Measurements from ENCODE around the gene TFPI. TPM values are rescaled to one million over a fixed set of nuclear protein-coding genes. Genes with fewer than 3 reads are reported as not detected.

Gene TFPI
- total and polyA plus RNA-seq, 5 experiments from 2014 or later = not detected

DNA sequence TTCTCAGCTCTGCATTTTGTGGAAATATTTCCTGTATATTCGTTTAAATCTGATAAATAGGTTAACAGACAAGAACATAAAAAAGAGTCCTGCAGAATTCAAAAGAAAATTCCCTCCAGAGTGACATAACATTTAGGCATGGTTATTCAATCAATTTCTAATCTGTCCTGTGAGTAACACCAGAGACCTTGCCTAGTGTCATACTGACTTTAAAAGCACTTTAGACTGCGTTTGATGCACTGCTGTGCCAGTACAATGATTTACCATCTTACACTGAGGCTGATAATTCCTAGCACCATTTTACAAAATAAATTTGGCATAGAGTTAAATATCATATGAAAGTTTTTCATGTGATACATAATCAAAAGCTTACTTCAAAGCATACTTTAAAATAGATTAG is 70.7 kb downstream of the TFPI start:
- Mint-ChIP-seq H3K4me3 (no peak overlapping the region), H3K9me3 (no peaks in the 10 kb centered on the region), H3K36me3 (no peaks in the 10 kb centered on the region), H3K27me3 (no peaks in the 10 kb centered on the region), H3K4me1 (no peaks in the 10 kb centered on the region), H3K27ac (no peak overlapping the region)
- POLR2A ChIA-PET = no interaction called here
- ATAC-seq = no peak
- DNase-seq = no peak

DNA sequence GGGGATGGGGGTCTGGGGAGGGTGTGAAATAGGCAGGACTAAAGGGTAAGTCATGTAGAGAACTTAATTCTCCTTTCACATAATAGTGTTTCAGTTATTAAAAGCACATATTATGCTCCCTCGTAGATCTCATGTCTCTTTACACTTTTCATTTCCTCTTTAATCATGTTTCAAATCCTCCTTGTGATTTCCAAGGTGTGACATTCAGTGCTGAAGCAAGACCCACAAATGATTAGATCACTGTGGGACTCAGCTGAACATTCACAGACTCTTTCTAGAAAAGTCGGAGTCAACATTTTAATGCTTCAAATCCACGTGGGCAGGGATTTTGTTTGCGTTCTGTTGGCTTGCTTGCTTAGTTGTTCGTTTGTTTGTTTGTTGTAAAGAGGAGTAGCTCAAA is 71.4 kb downstream of the TFPI start:
- DNase-seq (no peak), ATAC-seq (no peak)
- Mint-ChIP-seq H3K36me3 (no peaks in the 10 kb centered on the region), H3K4me1 (no peaks in the 10 kb centered on the region), H3K9me3 (no peaks in the 10 kb centered on the region), H3K4me3 (no peak overlapping the region), H3K27ac (no peak overlapping the region), H3K27me3 (no peaks in the 10 kb centered on the region)
- POLR2A ChIA-PET = no interaction called here

DNA sequence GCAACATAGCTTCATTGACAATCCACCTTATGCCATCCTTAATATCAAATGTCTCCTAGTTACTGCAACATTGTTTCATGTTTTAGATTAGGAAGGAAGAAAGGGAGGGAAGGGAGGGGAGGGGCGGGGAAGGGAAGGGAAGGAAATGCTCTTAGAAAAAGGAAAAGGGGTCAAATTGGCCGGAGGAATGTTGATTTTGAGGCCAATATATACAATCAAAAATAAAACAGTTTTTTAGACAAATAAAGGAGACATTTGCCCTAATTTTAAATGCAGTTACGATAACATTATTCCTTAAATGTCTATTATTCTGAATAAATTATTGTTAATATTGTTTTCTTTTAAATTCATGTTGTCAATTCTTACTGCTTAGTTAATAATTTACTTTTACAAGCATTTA is 72.7 kb downstream of the TFPI start:
- H3K4me3 Mint-ChIP-seq = no peak overlapping the region
- no peaks in the 10 kb centered on the region for H3K27me3 Mint-ChIP-seq
- H3K36me3 Mint-ChIP-seq = no peaks in the 10 kb centered on the region
- no peak overlapping the region for H3K27ac Mint-ChIP-seq
- no peak for ATAC-seq
- no peak for DNase-seq
- H3K9me3 Mint-ChIP-seq = no peaks in the 10 kb centered on the region
- H3K4me1 Mint-ChIP-seq = no peaks in the 10 kb centered on the region
- POLR2A ChIA-PET = no interaction called here

DNA sequence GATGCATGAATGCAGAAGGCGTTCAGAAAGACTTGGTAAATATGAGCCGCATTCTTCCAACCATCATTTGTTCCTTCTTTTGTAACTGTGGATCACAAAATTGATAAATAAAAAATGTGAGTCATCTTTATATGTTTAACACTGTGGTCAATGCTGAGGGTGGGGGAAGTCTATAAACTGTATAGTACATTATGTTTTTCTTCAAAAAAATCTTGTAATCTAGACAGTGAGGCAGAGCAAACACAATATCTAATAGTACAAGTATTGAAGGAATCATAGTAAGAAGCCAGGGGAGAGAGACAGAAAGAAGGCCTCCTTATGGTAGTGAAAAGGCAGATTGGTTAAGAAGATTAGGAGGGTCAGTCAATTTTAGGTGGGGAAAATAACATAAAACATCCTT is 75.5 kb downstream of the TFPI start:
- no peaks in the 10 kb centered on the region for H3K9me3 Mint-ChIP-seq
- DNase-seq (no peak), ATAC-seq (no peak)
- H3K27me3 Mint-ChIP-seq = no peaks in the 10 kb centered on the region
- POLR2A ChIA-PET = no interaction called here
- H3K4me3 Mint-ChIP-seq = no peak overlapping the region
- H3K4me1 Mint-ChIP-seq = no peaks in the 10 kb centered on the region
- H3K36me3 Mint-ChIP-seq = no peaks in the 10 kb centered on the region
- no peak overlapping the region for H3K27ac Mint-ChIP-seq

DNA sequence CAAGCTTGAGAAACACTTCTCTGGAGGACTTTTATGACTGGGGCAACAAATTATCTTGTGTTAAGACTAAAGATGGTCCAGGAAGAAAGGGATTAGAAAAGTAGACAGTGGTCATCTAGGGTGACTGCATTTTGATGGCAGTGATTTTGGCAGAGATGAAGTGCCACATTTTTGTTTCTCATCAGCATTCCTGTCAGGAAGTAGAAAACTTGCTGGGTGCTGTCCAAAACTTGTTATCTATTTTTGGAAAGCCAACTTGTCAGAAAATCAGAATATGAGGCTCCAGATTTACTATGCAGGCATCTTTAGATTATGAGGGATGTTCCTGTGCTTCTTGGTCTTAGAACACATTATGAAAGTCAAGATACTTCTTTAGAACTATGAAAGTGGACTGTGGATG is 77.2 kb downstream of the TFPI start:
- H3K36me3 Mint-ChIP-seq = no peaks in the 10 kb centered on the region
- H3K27ac Mint-ChIP-seq = no peak overlapping the region
- ATAC-seq (no peak), DNase-seq (no peak)
- H3K4me1 Mint-ChIP-seq = no peaks in the 10 kb centered on the region
- no peaks in the 10 kb centered on the region for H3K9me3 Mint-ChIP-seq
- POLR2A ChIA-PET = no interaction called here
- H3K27me3 Mint-ChIP-seq = no peaks in the 10 kb centered on the region
- no peak overlapping the region for H3K4me3 Mint-ChIP-seq

DNA sequence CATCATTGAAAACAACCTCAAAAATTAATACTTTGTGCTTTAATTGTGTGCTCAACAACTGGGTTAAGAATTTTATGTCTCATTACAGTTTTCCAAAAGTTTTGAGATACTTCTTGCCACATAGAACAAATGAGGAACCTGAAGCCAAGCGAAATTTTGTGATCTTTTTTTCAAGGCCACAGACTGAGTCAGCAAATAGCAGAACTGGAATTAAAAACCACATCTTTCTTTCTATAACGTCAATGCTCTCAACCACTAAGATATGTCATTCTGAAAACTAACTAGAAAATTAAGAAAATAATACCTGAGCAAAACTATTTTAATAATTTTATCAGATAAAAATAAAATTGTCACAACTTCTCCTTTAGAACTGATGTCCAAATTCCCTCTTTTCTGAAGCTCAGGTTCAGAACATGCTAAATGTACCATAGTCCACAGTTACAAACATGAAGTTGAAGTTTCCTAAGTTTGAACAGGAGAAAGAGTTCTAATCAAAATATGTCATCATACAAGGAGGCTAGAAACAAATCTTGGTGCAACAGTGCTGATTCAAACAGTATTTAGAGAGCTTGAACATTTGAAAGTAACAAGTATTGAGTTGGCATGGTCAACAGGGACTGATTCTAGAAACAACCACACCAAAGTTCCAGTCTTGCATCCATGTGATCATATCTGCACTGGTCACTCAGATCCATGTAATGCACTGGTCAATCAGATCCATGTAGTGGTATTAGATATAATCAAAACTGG is 78.6 kb downstream of the TFPI start:
- Mint-ChIP-seq H3K4me1 (no peaks in the 10 kb centered on the region), H3K9me3 (no peaks in the 10 kb centered on the region), H3K27me3 (no peaks in the 10 kb centered on the region), H3K4me3 (no peak overlapping the region), H3K36me3 (no peaks in the 10 kb centered on the region), H3K27ac (no peak overlapping the region)
- POLR2A ChIA-PET = no interaction called here
- ATAC-seq (no peak), DNase-seq (no peak)

DNA sequence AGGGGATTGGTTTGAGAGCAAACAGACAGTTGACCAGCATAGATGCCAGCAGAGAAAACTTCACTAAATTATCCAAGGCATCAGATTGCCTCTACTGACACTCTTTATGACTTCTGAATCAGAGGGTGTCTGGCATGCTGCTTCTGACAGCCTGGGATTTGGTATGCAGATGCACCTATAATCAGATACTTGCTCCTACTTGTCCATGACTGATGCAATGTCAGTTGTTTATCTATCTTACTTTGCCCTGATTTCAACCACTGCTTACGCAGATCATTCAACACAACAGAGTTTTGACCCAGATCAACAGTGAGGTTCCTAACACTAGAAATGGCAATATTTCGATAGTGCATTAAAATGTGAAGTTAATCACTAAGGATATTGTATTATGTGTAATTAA is 83.5 kb downstream of the TFPI start:
- Mint-ChIP-seq H3K9me3 (no peaks in the 10 kb centered on the region), H3K4me3 (no peak overlapping the region), H3K36me3 (no peaks in the 10 kb centered on the region), H3K27ac (no peak overlapping the region), H3K27me3 (no peaks in the 10 kb centered on the region), H3K4me1 (no peaks in the 10 kb centered on the region)
- POLR2A ChIA-PET = no interaction called here
- ATAC-seq (no peak), DNase-seq (no peak)

DNA sequence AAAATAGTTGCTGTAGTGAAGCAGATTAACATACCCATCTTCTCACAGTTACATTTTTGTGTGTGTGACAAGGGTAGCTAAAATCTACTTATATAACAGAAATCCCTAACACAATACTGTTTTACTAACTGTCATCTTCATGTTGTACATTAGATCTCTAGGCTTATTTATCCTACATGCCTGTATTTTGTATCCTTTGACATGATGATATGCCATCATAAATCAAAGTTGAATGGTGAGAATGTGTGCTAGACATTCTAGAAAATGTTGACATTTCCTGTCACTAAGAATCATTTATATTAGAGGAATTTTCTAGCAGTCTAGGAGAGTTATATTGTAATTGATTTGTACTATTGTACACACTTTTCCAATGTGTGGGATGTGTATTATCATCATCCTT is 84.7 kb downstream of the TFPI start:
- H3K27ac Mint-ChIP-seq = no peak overlapping the region
- H3K36me3 Mint-ChIP-seq = no peaks in the 10 kb centered on the region
- H3K4me3 Mint-ChIP-seq = no peak overlapping the region
- no peaks in the 10 kb centered on the region for H3K27me3 Mint-ChIP-seq
- DNase-seq (no peak), ATAC-seq (no peak)
- no peaks in the 10 kb centered on the region for H3K9me3 Mint-ChIP-seq
- POLR2A ChIA-PET = no interaction called here
- no peaks in the 10 kb centered on the region for H3K4me1 Mint-ChIP-seq

DNA sequence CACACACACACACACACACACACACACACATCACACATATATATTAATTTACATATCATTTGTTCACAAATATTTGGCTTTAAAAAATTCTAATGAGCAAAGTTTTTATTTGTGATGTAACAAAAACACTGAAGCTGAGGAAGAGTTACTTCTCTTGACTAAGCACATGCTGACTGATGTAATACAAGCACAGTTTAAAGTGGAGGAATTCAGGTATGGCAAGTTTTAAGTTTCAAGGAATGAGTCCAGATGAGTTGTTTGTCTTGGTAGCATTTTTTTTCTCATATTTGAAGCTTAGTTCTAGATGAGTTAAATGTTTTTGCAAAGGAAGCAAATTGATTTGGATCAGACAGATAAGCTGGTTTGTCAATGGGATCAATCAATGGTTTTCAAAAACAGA is 86.0 kb downstream of the TFPI start:
- H3K4me1 Mint-ChIP-seq = no peaks in the 10 kb centered on the region
- ATAC-seq = no peak
- POLR2A ChIA-PET = no interaction called here
- DNase-seq = no peak
- H3K27ac Mint-ChIP-seq = no peak overlapping the region
- H3K27me3 Mint-ChIP-seq = no peaks in the 10 kb centered on the region
- H3K9me3 Mint-ChIP-seq = no peaks in the 10 kb centered on the region
- no peak overlapping the region for H3K4me3 Mint-ChIP-seq
- no peaks in the 10 kb centered on the region for H3K36me3 Mint-ChIP-seq

DNA sequence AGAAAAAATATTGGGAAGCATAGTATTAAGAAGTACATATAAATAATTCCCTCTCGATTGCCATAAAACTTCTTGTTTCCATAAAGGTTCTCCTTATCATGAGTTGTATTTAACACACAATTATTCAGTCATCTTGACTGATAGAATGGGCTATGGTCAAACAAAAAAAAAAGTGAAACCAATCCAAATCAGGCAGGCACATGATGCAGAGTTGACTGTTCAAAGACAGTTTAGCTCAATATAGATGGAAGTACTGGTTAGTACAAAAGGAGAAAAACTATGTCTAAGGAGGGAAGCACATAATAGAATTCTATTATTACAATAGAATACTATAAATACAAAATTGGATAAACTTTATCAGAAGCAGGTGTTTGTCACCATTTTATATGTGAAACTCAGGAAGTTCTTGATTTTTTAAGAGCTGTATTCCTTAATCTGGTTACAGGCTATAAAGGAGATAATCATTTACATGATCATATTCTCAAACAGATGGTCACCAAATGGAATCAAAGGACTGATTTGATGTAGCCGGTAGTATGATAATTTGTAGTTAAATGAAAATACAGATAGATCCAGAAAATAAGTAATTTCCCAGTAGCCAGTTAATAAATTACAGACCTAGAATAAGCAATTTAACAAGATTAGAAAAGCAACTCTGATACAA is 88.0 kb downstream of the TFPI start:
- ATAC-seq (no peak), DNase-seq (no peak)
- H3K4me1 Mint-ChIP-seq = no peaks in the 10 kb centered on the region
- POLR2A ChIA-PET = no interaction called here
- no peak overlapping the region for H3K4me3 Mint-ChIP-seq
- no peaks in the 10 kb centered on the region for H3K9me3 Mint-ChIP-seq
- H3K36me3 Mint-ChIP-seq = no peaks in the 10 kb centered on the region
- H3K27me3 Mint-ChIP-seq = peaks cover 0 to 4% (median 0%) of the 10 kb centered on the region in 5 donors
- no peak overlapping the region for H3K27ac Mint-ChIP-seq

DNA sequence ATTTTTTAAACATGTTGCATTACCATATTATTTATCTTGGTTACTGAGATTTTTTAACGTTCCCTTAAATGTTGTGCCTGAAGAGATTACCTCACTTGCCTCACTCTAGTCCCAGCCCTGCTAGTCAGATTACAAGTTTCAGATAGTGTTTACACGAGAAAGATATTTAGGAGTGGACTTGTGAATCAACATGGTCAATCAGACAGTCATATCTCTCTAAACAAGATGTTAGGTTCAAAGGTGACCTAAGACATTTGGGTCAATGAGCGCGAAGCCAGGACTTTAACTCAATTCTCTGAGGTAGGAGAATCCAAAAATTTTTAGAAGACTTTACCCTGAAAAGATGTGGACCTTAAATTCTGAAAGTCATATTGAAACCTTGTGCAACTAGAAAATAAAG is 91.4 kb downstream of the TFPI start:
- no peak overlapping the region for H3K4me3 Mint-ChIP-seq
- no peaks in the 10 kb centered on the region for H3K9me3 Mint-ChIP-seq

DNA sequence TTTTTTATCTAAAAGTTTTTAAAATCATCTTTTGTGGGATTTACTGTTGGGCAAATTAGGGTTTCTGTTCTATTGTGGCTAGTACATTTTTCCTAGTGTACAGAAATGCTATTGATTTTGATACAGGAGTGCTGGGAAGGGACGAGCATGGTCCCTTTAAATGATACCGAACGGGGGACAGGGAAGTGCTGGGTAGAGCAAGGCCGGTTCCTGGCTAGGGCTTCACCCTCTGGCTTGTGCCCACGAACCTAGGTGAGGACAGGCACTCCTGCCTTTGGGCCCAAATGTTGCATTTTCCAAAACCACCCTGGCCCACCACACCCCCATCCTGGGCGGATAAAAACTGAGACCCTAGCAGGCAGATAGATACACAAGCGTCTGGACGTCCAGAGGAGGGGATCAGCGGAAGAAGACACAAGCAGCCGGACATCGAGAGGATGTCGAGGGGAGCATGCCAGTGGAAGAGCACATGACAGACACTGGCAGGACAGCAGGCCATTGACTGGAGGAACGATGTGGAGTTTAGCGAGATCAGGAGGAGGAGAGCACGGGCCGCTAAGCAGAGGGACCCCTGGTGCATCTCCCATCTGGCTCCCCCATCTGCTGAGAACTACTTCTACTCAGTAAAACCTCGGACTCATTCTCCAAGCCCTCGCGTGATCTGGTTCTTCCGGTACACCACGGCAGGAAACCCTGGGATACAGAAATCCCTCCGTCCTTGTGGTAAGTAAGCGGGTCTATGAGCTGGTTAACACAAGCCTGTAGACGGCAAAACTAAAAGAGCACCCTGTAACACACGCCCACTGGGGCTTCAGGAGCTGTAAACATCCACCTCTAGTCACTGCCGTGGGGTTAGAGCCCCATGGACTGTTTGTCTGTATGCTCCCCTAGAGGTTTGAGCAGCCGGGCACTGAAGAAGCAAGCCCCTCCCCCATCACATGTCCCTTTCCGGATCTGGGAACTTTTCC is 92.7 kb downstream of the TFPI start:
- H3K27ac Mint-ChIP-seq = no peak overlapping the region
- no peaks in the 10 kb centered on the region for H3K4me1 Mint-ChIP-seq
- DNase-seq (no peak), ATAC-seq (no peak)
- H3K27me3 Mint-ChIP-seq = peaks cover 0 to 5% (median 0%) of the 10 kb centered on the region in 5 donors
- no peaks in the 10 kb centered on the region for H3K36me3 Mint-ChIP-seq
- H3K9me3 Mint-ChIP-seq = no peaks in the 10 kb centered on the region
- POLR2A ChIA-PET = no interaction called here
- no peak overlapping the region for H3K4me3 Mint-ChIP-seq

More for the DNA sequence above, 91.4 kb downstream of the TFPI start:
- ATAC-seq (no peak), DNase-seq (no peak)
- peaks cover 0 to 5% (median 0%) of the 10 kb centered on the region in 5 donors for H3K27me3 Mint-ChIP-seq
- H3K27ac Mint-ChIP-seq = no peak overlapping the region
- H3K36me3 Mint-ChIP-seq = no peaks in the 10 kb centered on the region
- POLR2A ChIA-PET = no interaction called here
- H3K4me1 Mint-ChIP-seq = no peaks in the 10 kb centered on the region

DNA sequence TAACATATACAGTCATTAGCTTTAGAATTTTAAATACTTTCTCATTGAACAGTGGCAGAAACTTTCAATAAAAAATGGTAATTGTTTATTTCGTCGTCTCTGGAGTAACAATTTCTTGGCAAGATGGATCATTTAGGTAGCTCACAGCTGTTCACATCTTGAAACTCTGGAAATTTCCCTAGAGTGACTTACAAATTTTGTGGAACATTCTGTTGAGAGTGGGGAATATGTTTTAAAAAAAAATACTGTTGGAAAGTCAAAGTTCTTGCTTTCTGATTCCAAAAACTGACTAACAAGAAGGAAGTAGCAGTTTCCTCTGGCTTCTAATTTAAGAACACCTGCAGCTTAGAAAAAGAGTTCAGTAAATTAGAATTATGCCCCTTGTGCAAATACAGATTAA is 95.0 kb downstream of the TFPI start:
- ATAC-seq = no peak
- no peak overlapping the region for H3K27ac Mint-ChIP-seq
- H3K9me3 Mint-ChIP-seq = no peaks in the 10 kb centered on the region
- no peak overlapping the region for H3K4me3 Mint-ChIP-seq
- H3K4me1 Mint-ChIP-seq = no peaks in the 10 kb centered on the region
- H3K36me3 Mint-ChIP-seq = no peaks in the 10 kb centered on the region
- POLR2A ChIA-PET = no interaction called here
- H3K27me3 Mint-ChIP-seq = peaks cover 0 to 5% (median 0%) of the 10 kb centered on the region in 5 donors
- DNase-seq = no peak
